LNCAP (cell line): ENCODE data around the gene HM13.

Experiments
- TF ChIP-seq, protein P1 (sequence below): fragments of 450-650 bp; IDR thresholded peaks from 2 replicates; pipeline ENCODE4 v1.5.1; 2017; ENCODE audit warnings: mild to moderate bottlenecking

The HM13 gene

DNA sequence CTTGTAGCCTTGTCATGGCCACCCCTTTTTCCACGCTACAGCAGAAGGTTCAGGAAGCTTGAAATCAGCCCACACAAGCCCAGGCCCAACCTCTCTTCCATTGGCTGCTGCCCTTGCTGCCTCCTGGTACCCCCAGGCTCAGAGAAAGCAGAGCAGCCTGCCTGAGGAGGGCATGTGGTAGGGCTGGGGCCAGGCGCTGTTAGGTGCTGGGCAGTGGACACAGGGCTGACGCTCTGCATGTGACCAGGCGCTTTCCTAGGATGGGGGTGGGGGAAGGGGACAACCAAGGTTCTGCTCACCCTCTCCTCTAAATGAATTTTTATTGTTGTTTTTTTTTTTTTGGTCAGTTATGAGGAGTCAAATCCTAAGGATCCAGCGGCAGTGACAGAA, 54.5 kb downstream of the HM13 start:
- TF ChIP-seq, protein P1, sequence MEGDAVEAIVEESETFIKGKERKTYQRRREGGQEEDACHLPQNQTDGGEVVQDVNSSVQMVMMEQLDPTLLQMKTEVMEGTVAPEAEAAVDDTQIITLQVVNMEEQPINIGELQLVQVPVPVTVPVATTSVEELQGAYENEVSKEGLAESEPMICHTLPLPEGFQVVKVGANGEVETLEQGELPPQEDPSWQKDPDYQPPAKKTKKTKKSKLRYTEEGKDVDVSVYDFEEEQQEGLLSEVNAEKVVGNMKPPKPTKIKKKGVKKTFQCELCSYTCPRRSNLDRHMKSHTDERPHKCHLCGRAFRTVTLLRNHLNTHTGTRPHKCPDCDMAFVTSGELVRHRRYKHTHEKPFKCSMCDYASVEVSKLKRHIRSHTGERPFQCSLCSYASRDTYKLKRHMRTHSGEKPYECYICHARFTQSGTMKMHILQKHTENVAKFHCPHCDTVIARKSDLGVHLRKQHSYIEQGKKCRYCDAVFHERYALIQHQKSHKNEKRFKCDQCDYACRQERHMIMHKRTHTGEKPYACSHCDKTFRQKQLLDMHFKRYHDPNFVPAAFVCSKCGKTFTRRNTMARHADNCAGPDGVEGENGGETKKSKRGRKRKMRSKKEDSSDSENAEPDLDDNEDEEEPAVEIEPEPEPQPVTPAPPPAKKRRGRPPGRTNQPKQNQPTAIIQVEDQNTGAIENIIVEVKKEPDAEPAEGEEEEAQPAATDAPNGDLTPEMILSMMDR: no peak

DNA sequence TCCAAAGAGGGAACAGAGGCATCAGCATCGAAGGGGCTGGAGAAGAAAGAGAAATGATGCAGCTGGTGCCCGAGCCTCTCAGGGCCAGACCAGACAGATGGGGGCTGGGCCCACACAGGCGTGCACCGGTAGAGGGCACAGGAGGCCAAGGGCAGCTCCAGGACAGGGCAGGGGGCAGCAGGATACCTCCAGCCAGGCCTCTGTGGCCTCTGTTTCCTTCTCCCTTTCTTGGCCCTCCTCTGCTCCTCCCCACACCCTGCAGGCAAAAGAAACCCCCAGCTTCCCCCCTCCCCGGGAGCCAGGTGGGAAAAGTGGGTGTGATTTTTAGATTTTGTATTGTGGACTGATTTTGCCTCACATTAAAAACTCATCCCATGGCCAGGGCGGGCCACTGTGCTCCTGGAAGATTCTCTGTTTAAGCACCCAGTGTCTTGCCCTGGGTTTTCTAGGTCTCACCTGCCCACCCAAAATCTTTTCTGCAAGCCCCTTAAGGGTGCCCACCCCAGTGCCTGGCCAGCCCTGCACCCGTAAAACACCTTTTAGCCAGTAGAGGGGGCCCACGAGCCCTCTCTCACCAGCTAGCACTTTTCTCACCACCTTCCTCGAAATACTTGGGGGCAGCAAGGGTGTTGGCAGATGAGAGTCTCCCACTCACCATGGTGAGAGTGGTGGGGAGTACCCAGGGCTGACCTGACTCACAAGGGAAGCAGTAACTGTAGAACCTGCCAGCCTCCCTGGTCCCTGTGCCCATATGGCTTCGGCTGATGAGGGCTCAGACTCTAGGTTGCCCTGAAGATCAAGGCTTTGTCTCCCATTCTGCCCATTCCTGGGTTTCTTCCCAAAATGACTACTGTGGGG, 55.1 kb downstream of the HM13 start:
- TF ChIP-seq, protein P1: peak; percentile 87

DNA sequence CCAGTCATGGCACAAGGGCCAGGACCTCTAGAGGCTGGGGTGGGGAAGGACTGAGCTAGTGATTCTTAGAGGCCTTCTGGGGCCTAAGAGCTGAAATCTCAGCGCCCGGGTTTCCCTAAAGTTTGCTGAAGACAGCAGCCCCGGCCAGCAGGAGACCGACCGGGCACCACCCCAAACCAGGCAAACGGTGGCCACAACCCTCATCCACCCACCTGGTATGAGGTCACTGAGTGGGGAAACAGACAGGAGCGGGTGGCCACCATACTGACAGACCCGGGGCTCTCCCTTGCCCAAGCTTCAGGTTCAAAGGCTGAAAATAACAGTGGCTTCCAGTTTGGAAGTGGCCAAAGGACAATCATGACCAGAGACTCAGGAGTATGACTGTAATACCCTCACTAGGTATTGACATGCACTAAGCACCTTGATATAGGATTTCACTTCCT, 55.8 kb downstream of the HM13 start:
- TF ChIP-seq, protein P1: no peak

DNA sequence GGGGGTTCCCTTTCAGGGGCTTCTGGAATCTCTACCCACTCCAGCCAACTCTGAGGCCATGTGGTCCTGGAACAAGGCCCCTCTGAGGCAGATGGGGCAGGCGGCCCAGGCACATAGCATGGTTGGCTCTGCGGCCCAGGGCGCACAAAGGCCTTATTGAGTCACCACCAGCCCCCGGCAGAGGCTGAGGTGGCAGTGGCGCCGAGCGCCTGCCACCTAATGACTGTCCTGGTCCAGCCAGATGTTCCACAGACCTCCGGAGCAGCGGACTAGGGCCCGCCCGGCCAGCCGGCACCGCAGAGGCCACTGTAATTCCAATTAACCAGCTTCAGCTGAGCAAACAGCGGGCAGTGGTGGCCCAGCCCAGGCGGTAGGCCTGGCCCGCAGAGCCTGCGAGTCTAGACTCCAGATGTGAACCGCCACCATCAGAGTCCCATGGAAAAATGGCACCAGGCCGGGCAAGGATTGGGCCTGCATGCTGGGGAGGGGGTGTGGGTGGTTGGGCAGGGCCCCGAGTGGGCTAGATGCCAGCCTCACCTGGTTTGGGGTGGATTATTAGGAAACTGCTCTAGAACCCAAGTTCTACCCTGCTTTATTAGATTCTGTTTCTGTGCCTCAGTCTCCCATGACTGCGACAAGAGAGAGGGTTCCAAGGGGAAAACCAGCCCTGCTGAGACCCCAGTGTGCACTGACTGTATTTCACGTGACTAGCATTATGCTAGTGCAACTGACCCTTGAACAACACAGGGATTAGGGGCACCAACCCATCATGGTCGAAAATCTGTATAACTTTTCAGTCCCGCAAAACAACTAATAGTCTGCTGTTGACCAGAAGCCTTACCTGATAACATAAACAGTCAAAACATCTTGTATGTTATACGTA, 56.7 kb downstream of the HM13 start:
- TF ChIP-seq, protein P1: no peak

DNA sequence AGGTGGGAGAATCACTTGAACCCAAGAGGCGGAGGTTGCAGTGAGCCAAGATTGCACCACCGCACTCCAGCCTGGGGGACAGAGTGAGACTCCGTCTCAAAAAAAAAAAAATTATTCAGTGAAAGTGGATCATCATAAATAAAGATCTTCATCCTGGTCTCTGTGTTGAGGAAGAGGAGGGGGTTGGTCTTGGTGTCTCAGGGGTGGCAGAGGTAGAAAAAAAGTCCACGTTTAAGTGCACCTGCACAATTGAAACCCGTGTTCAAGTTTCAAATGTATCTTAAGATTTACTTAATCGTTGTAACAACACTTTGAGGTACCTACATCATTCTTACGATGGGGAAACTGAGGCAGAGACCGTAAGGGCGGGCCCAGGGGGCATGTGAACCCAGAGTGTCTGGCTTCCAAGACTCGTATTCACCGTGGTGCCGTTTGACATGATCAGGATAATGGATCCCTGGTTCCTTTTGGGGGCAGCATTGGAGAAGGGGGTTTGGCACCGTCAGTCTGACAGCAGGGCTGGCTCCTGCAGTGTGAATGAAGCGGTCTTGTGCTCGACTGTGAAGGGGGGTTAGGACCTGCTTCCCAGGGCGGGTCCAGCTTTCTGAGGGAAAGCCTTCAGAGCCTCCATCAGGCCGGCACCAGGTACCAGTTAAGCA, 57.9 kb downstream of the HM13 start:
- TF ChIP-seq, protein P1: no peak

DNA sequence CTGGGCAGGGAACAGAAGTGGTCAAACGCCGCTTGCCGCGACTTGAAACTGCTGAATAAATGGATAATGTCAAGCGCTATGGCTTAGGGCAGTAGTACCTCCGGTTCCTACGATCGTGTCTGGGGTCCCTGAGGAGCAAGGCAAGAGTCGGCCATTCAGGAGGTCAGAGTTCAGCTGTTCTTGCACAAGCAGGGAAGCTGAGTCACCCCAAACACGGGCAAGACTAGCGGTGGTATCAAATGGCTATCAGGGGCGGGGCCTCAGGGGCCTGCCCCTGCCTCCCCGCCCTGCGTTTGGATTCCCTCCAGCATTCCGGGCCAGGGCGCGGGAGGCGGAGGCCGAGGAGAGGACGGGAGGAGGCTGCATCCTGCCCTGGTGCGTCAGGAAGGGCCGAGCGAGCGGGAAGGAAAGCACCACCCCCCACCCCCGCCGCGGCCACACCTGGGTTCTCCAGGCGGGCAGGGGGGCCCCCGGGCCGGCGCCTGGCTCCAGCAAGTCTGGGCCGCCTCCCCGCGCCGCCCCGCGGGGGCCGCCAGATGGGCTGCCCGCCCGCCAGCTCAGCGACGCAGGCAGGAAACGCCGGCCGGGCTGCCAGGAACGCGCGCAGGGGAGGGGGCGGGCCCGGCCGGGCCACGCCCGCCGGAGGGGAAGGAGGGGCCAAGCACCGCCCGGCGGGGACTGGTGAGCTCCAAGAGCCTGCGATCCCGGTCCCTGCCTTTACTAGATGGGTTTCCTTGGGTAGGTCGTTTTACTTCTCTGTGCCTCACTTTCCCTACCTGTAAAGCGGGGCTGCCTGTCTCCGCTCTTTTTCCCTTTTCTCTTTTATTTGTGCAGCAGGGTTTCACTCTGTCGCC, 58.7 kb downstream of the HM13 start:
- TF ChIP-seq, protein P1: no peak
